ENCODE results near the gene NHLRC1.

- TF ChIP-seq CTCF (IDR thresholded peaks at IDR 0.05; ENCODE audit: low read depth, low read length) (no peak), POLR2A (IDR thresholded peaks at IDR 0.05; ENCODE audit: extremely low read depth, insufficient read length) (no peak), MAX (IDR thresholded peaks at IDR 0.05; ENCODE audit: low read depth, low read length) (no peak)
Observed at GRCh38 chr6:18096423-18096822, 26.1 kb downstream of the NHLRC1 start.

All from NB4 (cell line).